GM18861 (cell line): ENCODE measurements around the gene OR10A4.
"Not testable (repeated sequence)": the region's sequence is repeated elsewhere in the genome, so short reads cannot be mapped to it uniquely, and the experiment has no call there.

Experiments used
- ATAC-seq: cut with Tn5 transposase; IDR thresholded peaks from one replicate; pipeline ENCODE4 v1.9.1; 2021; ENCODE audit not compliant: unreplicated experiment

The OR10A4 gene

DNA sequence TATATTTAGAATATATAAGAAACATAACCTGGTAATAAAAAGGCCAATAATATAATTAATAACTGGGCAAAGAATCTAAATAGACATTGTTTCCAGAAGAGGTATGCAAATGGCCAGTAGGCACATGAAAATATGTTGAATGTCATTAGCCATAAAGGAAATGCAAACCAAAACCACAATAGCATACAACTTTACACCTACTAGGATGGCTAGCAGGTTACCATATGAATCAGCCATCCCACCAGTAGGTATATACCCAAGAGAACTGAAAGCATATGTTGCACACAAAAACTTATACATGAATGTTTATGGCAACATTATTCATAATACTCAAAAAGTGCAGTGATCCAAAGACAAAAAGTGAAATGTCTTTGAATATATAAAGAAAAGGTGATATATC is 18.6 kb downstream of the OR10A4 start:
- ATAC-seq: peak; percentile 79

DNA sequence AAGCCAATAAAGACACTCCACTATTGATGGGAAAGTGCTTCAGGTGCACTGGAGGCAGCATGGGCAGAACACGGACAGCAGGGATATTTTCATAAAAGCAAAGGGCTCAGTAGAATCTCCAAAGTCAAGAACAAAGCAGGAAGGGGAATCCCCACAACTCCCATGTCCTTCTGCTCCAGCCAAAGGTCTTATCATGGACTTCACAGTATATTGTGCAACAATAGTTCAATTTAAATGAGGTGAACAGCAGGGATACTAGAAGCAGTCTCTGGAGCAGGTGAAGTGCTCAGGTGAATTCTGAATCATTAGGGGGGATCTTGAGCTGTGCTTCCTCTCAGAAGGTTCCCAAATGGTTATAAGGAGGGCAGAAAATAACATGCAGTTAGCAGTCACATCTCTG is 22.5 kb downstream of the OR10A4 start:
- ATAC-seq: no peak

DNA sequence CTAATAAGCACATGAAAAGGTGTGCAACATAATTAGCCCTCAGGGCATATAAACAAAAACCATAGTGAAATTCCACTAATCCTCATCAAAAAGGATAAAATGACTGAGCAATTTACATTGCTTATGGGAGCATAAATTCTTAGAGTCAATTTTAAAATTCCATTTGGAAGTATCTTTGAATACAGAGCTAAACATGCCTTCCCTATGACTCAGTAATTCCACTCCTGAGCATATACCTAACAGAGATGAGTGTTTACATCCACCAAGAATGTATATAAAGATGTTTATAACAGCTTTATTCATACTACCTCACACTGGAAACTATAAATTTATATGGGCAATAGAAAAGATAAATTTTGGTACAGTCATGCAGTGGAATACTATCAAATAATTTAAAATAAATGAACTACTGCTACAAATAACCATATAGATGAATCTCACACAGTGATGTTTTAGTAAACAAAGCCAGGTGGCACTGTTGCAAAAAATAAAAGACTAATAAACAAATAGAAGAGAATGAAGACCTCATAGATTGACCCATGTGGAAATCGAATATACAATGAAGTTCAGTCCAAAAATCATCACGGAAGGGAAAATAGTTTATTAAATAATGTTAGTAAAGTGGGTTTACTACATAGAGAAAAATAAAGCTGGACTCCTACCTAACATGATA is 24.0 kb downstream of the OR10A4 start:
- no peak for ATAC-seq

DNA sequence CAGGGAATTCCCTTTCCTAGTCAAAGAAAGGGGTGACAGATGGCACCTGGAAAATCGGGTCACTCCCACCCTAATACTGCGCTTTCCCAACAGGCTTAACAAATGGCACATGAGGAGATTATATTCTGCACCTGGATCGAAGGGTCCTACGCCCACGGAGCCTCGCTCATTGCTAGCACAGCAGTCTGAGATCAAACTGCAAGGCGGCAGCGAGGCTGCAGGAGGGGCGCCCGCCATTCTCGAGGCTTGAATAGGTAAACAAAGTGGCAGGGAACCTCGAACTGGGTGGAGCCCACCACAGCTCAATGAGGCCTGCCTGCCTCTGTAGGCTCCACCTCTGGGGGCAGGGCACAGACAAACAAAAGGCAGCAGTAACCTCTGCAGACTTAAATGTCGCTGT is 28.4 kb downstream of the OR10A4 start:
- not testable (repeated sequence) for ATAC-seq

DNA sequence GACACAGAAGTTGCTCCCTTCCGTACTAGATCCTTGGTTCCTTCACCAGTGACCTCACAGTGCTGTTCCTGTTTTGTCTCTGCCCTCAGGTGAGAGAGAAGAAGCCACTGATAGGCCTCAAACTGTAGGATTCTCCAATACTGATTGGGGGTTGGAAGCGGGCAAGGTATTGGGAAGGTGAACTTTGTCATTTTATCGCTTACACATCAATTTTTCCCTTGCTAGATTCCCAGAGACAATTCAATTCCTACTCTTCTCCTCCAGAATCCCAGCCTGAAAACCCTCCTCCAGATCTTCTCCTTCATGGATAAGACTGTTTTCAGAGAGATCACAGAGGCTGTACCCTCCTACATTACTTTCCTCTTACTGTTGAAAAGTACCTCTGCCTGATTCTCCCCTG is 35.0 kb downstream of the OR10A4 start:
- no peak for ATAC-seq

DNA sequence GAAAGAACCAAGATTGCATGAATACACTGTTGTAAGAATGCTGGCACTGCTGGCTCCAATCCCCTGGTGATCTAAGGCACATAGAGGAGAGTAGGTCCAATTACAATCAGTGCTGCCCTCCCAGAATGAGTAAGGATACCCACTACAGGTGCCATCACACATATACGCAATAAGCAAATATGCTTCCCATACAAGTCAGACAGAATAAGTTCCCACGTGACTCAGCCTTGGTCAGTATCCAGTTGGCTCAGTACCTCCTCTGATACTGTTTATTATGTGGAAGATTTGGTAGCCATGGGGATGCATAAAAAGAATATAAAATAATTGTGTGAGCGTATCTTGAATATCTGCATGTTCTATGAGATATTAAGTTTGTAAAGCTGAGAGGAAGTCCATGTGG is 35.5 kb downstream of the OR10A4 start:
- ATAC-seq: no peak

DNA sequence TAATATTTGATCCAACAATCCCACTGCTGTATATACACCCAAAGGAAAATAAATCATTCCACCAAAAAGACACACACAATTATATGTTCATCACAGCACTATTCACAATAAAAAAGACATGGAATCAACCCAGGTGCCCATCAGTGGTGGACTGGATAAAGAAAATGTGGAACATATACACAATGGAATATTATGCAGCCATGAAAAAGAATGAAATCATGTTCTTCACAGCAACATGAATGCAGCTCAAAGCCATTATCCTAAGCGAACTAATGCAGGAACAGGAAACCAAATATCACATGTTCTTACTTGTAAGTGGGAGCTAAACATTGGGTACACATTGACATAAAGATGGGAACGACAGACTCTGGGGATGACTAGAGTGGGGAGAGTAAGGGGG is 43.3 kb downstream of the OR10A4 start:
- no peak for ATAC-seq

DNA sequence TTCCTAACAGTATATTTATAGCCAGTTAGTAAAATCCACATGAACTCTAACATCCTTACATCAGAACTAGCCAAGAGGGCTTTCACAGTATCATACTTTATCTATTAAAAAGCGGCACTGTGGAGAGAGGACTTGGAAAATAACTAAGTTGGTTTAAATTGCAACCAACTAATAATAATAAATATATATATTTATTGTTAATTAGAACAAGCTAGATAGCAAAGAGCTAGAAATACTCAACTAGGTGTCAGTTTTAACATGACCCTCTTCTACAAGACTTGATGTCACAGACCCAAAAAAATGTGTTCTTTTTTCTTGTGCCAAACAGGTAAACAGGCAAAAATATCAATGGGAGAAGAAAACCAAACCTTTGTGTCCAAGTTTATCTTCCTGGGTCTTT is 44.3 kb downstream of the OR10A4 start, which contains the start of gene OR2D3:
OR2D3 (plus strand) TSS at position 301 of the 400 bp plus-strand sequence; CDS start at position 301, 0 bp downstream.
- no peak for ATAC-seq

DNA sequence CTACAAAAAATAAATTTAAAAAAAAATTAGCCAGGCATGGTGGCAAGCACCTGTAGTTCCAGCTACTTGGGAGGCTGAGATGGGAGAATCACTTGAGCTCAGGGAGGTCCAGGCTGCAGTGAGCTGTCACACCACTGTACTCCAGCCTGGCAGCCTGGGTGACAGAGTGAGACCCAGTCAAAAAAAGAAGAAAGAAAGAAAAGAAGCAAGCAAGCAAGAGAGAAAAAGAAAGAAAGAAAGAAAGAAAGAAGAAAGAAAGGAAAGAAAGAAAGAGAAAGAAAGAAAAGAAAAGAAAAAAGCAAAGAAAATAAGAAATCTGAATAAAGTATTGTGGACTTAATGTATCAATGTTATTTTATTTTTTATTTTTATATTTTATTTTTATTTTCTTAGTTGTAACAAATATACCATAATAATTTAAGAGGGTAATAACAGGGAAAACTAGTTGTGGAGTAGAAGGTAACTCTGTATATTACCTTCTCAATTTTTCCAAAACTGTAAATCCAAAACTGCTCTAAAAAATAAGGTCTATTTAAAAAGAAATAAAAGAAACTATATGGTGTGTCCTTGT is 48.7 kb downstream of the OR10A4 start:
- no peak for ATAC-seq

DNA sequence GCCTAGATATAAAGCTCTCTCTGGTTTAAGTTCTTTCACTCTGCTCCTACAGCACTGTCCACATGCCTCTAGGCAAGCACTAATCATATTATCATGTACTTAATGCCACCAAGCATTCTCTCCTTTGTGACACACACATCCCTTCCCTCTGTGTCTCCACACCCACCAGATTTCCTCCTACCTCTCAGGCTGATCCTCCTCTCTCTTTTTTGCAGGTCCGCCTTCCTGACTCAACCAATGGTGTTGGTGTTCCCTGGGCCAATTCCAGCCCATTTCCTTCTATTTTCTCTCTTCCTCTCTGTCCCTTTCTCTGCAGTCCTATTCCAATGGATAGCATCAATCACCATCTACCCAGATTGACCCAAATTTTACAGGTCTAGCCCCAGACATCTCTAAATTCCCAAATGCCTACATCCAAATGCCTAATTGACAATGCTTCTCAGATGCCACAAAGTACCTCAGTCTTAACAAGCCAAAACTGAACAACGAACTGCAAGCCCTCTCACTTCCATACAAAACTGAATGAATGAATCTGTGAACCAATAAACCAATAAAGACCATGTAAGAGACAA is 49.3 kb downstream of the OR10A4 start:
- ATAC-seq: peak; percentile 10

DNA sequence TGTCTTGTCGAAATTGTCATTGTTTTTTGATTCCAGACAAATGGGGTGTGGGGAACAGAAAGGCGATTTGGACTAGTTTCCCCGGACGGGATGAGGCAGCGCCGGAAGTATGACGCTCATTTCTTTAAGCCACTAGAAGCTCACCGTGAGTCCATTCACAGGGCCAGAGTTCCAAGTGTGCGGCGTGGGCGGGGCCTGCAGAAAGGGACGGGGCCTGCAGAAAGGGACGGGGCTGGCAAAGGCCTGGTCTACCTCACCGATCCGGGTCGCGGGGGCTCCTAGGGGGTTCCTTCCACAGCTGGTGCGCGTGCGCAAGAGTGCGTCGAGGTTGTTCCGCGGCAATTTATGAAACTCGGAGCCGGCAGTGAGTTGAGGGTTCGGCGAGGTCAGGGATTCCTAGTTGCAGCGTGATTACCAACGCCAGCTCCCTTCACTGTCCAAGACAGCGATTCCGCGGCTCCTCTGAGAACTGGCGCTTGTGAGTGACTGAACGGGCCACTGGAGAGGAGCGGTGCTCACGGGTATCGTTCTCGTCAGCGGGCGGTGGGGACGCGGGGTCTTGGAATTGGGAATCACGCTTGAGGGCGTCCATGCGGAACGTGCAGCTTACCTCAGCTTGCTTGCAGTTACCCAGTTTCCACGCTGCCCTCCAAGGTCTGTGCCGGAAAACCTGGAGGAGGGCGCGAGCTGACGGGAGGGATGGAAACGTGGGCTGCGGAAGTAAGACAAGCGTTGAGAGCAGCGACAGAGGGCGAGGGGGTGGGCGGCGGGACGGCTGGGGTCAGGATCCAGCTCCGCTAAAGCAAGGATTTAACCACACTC is 50.0 kb downstream of the OR10A4 start, which contains the start of gene ZNF215:
ZNF215 (plus strand) TSS at position 219 of the 822 bp plus-strand sequence. CDS start 5,847 bp downstream, outside the sequence.
- ATAC-seq: peak; percentile 41

DNA sequence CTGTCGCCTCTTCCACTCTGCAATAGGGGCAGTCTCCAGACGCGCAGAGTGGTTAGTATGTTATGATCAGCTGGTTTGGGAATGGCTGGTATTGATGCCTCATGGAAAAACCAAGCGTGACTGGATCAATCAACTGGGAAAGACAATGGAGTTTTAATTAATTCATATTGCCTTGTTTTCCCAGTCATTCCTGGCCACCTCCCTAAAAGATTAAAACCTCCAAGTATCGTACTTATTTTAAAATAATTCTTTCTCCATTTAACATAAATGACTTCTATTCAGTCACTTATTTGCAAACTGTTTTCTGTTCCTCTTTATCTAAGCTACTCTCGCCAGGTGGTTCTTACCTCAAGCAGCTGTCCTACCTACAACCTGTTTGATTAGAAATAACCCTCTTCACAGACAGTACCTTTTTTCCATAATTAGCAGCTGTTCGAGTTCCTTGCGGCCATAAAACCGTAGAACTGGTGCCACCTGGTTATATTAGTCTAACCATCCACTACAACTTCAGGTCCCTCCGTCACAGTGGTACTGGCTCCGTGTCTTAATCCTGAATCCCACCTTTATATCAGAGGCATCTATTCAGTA is 50.7 kb downstream of the OR10A4 start:
- ATAC-seq: peak; percentile 71
